Esophagus muscularis mucosa (tissue), 4 donors: ENCODE data around the gene FAM81A. TPM values are rescaled to one million over a fixed set of nuclear protein-coding genes. Genes with fewer than 3 reads are reported as not detected.

ENCODE experiments used
- DNase-seq: peaks from one replicate; pipeline ENCODE4 v3.0.0-alpha.2; 2017; ENCODE audit errors: extremely low spot score
- H3K27ac ChIP-seq, 4 donors: fragments of 200-600 bp; sonication (generic); replicated peaks in 1 of 4; 1 replicate in 3 of 4; 2 replicates in 1 of 4; pipeline ENCODE4 v1.5.1; 2016 to 2019; ENCODE audit warnings: mild to moderate bottlenecking in 1 of 4
- H3K27me3 ChIP-seq, 4 donors: fragments of 200-600 bp; sonication (generic); one replicate each; pipeline versions ENCODE4 v1.5.1 to v1.6.0; 2016 to 2019
- H3K36me3 ChIP-seq, 4 donors: fragments of 200-600 bp; sonication (generic); one replicate each; pipeline ENCODE4 v1.5.1; 2016 to 2019
- H3K4me1 ChIP-seq, 4 donors: fragments of 200-600 bp; sonication (generic); one replicate each; pipeline ENCODE4 v1.5.1; 2016 to 2019
- H3K4me3 ChIP-seq, 4 donors: fragments of 200-600 bp; sonication (generic); 1 replicate in 2 of 4; 2 replicates in 2 of 4; pipeline ENCODE4 v1.5.1; 2016 to 2019; ENCODE audit warnings: mild to moderate bottlenecking in 4 of 4, moderate library complexity in 1 of 4
- H3K9me3 ChIP-seq, 4 donors: fragments of 200-600 bp; sonication (generic); 1 replicate in 3 of 4; 2 replicates in 1 of 4; pipeline ENCODE4 v1.5.1; 2016 to 2019
- CTCF ChIP-seq, 3 experiments: fragments of 200-600 bp in 2 of 3; fragments of 450-650 bp in 1 of 3; sonication (generic) in 2 of 3; IDR thresholded peaks; one replicate each; pipeline ENCODE4 v1.5.1; 2017 to 2019; ENCODE audit warnings: antibody characterized with exemption in 3 of 3, mild to moderate bottlenecking in 2 of 3, moderate library complexity in 1 of 3
- EP300 ChIP-seq: sonication (generic); formaldehyde crosslinking; IDR thresholded peaks from one replicate; pipeline ENCODE4 v1.6.1; 2017; ENCODE audit warnings: antibody characterized with exemption
- POLR2A ChIP-seq: fragments of 450-650 bp; IDR thresholded peaks from one replicate; pipeline ENCODE4 v1.6.1; 2017; ENCODE audit warnings: antibody characterized with exemption, moderate library complexity, mild to moderate bottlenecking, low read depth
- POLR2AphosphoS5 ChIP-seq, 2 donors: sonication (generic); formaldehyde crosslinking; IDR thresholded peaks; one replicate each; pipeline ENCODE4 v1.6.1; 2017; ENCODE audit warnings: antibody characterized with exemption in 2 of 2
- WGBS: methylation state at CpG from one replicate; pipeline ENCODE4 v1.1.5; 2018; 5-methylcytosine and 5-hydroxymethylcytosine counted together
- intact Hi-C: fragments of 100-400 bp; cut with DNase I; formaldehyde crosslinking; loops from one replicate; pipeline ENCODE4 v1.15.1; 2023
- total RNA-seq, 4 donors: library from RNA; depleted of rRNA; stranded (reverse); fragments of >200 nt; gene quantifications; one replicate each; pipeline versions ENCODE4 v1.1.0 to v1.2.1, GENCODE V29; 2016

FAM81A gene
- total RNA-seq, 4 donors from 2014 or later: 0.33 to 1.2 (median 0.84) TPM

- no peak for DNase-seq
- 45% methylated on average over 1 of the region's 1 CpG for WGBS
- no peak for TF ChIP-seq POLR2A
- TF ChIP-seq POLR2AphosphoS5 (IDR thresholded peaks at IDR 0.05): no peak
- no peak for TF ChIP-seq CTCF (IDR thresholded peaks at IDR 0.05)
- no peak for TF ChIP-seq EP300
- Histone ChIP-seq H3K27ac (no peak overlapping the region), H3K9me3 (no peaks in the 10 kb centered on the region), H3K36me3 (no peaks in the 10 kb centered on the region), H3K4me3 (no peak overlapping the region), H3K4me1 (no peaks in the 10 kb centered on the region), H3K27me3 (peaks cover 0 to 4% (median 0%) of the 10 kb centered on the region in 4 donors)
- intact Hi-C loops: no loop called here
These were observed 112.5 kb downstream of the FAM81A start for GRCh38 chr15:59550530-59550929.

GRCh38 chr15:59550956-59551355 is 113.0 kb downstream of the FAM81A start:
- Histone ChIP-seq H3K9me3 (no peaks in the 10 kb centered on the region), H3K4me3 (no peak overlapping the region), H3K27ac (no peak overlapping the region), H3K4me1 (no peaks in the 10 kb centered on the region), H3K36me3 (no peaks in the 10 kb centered on the region), H3K27me3 (peaks cover 0 to 3% (median 0%) of the 10 kb centered on the region in 4 donors)
- no peak for DNase-seq
- no peak for TF ChIP-seq CTCF (IDR thresholded peaks at IDR 0.05)
- TF ChIP-seq POLR2AphosphoS5 (IDR thresholded peaks at IDR 0.05): no peak
- no peak for TF ChIP-seq EP300
- no peak for TF ChIP-seq POLR2A
- intact Hi-C loops: no loop called here
- WGBS: 48% methylated on average over 3 of the region's 3 CpGs

GRCh38 chr15:59553879-59554735 is 116.1 kb downstream of the FAM81A start:
- H3K27ac ChIP-seq: no peak overlapping the region
- 90% methylated on average over 12 of the region's 12 CpGs for WGBS
- H3K36me3 ChIP-seq: no peaks in the 10 kb centered on the region
- no peaks in the 10 kb centered on the region for H3K4me1 ChIP-seq
- no peak overlapping the region for H3K4me3 ChIP-seq
- H3K9me3 ChIP-seq: no peaks in the 10 kb centered on the region
- H3K27me3 ChIP-seq: peaks cover 0 to 3% (median 0%) of the 10 kb centered on the region in 4 donors
- TF ChIP-seq CTCF (IDR thresholded peaks at IDR 0.05) (no peak), POLR2AphosphoS5 (IDR thresholded peaks at IDR 0.05) (no peak), EP300 (no peak), POLR2A (no peak)
- no peak for DNase-seq
- intact Hi-C loops: no loop called here

GRCh38 chr15:59555696-59556095 is 117.7 kb downstream of the FAM81A start:
- H3K27me3 ChIP-seq: peaks cover 0 to 3% (median 0%) of the 10 kb centered on the region in 4 donors
- intact Hi-C loops: no loop called here
- H3K4me1 ChIP-seq: no peaks in the 10 kb centered on the region
- no peaks in the 10 kb centered on the region for H3K36me3 ChIP-seq
- no peak overlapping the region for H3K4me3 ChIP-seq
- 73% methylated on average over 4 of the region's 4 CpGs for WGBS
- no peaks in the 10 kb centered on the region for H3K9me3 ChIP-seq
- H3K27ac ChIP-seq: no peak overlapping the region
- no peak for DNase-seq
- no peak for TF ChIP-seq POLR2A
- no peak for TF ChIP-seq EP300
- no peak for TF ChIP-seq CTCF (IDR thresholded peaks at IDR 0.05)
- TF ChIP-seq POLR2AphosphoS5 (IDR thresholded peaks at IDR 0.05): no peak
